ENCODE measurements around the gene BTLA.
"Not testable (repeated sequence)": the region's sequence is repeated elsewhere in the genome, so short reads cannot be mapped to it uniquely, and the experiment has no call there.

BTLA gene, protein sequence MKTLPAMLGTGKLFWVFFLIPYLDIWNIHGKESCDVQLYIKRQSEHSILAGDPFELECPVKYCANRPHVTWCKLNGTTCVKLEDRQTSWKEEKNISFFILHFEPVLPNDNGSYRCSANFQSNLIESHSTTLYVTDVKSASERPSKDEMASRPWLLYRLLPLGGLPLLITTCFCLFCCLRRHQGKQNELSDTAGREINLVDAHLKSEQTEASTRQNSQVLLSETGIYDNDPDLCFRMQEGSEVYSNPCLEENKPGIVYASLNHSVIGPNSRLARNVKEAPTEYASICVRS

GRCh38 chr3:112498914-112499711 is at the start of gene BTLA:
TSS of gene BTLA (minus strand) at chr3:112499472. CDS start at chr3:112499358, 114 bp downstream.
- no peak for DNase-seq (ENCODE audit: low read depth in 2 of 2, low spot score in 1 of 2)

GRCh38 chr3:112546216-112546759 is 47.0 kb upstream of the BTLA start:
- DNase-seq (ENCODE audit: low read depth in 2 of 2, low spot score in 1 of 2): no peak

DNA sequence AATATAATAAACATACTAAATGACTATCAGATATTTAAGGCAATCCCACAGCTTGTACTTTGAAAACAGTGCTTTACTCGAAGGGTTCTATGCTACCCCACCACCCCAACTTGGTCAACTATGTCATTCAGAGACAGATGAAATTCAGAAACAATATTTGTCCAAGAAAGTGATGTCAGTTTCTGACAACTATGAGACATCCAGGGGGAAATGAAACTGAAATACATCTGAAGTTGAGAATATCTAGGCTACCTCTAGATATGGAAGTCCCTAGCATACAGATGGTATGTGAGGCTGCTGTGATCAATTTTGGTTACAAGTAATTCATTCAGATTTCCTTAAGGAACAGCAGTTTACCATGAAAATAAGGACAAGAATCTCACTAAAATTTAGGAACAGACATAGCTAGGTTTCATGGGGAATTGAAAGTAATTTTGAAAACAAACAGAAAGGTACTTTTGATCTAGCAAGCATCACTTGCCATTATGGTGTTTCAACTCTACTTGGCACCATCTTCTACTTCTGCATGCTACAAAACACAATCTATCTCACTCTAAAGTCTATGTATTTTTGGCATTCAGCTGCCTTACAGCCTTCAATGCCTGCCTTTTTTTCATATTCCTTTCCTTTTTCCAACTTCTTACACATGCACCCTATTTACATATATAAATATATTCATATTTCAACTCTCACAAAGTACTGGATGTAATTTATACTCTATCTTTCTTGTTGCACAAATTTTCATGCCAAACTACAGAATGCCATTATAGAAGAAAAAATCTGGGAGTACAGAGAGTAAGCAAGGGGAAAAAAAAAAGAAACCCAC is 40.8 kb upstream of the BTLA start:
- no peak for DNase-seq (ENCODE audit: low read depth in 2 of 2, low spot score in 1 of 2)

DNA sequence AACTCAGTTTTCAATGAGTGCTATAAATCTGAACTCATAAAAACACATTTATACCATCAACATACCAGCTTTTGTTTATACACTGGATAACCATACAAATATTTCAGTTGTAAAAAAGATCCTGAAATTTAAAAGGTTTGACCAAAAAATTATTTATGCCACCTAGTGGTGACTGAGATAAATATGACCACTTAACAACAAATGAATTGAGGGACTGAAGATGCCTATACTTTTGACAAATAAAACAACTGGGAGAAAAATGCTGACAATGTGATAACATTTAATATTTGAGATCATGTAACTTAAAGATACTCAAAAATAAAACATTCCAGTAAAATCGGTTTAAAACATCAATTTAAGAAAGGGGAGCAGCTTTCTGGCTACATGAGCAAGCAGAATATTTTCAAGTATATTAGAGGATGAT is 32.1 kb upstream of the BTLA start:
- no peak for DNase-seq (ENCODE audit: low read depth in 2 of 2, low spot score in 1 of 2)

DNA sequence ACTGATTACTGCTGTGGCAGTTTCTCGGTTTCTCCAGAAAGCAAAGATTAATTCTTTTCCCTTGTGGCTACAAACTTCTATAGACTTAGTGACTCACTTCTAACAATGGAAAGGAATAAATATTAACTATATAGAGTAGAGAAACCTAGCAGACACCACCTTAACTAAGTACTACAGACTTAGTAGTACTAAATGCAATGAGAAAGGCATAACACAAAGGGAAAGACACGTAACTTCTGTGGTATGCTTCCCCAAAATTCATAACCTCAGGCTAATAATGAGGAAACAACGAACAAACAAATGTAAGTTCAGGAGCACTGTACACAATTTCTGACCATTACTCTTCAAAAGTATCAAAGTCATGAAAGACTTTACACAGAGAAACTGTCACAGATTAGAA is 31.3 kb upstream of the BTLA start:
- no peak for DNase-seq (ENCODE audit: low read depth in 2 of 2, low spot score in 1 of 2)

- DNase-seq (ENCODE audit: low read depth in 2 of 2, low spot score in 1 of 2): not testable (repeated sequence)
Measured at GRCh38 chr3:112524127-112524526, 24.9 kb upstream of the BTLA start.

DNA sequence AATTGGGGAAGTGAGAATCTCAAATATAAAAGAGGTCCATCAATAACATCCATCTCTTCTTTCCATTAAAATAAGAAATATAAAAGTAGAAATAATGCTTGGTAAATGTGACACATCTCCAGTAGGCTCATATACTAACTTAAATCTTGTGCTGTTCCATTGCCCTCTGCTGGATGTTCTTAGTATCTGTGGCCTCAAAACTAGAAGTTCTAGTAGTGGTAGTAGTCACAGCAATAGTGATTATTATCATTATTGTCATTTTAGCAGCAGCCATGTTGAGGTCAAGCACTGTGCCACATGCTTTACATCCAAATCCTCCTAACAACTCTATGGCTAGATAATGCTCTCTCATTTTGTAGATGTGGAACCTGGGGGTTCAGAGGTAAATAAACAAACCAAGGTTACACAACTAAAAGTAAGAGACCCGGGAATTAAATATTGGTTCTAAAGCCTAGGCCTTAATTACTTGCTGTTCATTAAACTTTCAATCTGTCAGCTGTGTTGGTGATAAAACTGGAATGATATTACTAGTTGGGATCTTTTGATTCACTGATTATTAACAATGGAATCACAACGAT is 20.2 kb upstream of the BTLA start:
- DNase-seq (ENCODE audit: low read depth in 2 of 2, low spot score in 1 of 2): no peak

DNA sequence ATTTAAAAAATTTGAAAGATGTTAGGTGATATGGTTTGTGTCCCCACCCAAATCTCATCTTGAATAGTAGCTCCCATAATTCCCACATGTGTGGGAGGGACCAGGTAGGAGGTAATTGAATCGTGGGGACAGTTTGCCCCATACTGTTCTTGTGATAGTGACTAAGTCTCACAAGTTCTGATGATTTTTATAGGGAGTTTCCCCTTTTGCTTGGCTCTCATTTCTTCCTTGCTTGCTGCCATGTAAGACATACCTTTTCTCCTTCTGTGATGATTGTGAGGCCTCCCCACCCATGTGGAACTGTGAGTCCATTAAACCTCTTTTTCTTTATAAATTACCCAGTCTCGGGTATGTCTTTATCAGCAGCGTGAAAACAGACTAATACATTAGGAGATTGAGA is 19.7 kb upstream of the BTLA start:
- not testable (repeated sequence) for DNase-seq (ENCODE audit: low read depth in 2 of 2, low spot score in 1 of 2)

DNA sequence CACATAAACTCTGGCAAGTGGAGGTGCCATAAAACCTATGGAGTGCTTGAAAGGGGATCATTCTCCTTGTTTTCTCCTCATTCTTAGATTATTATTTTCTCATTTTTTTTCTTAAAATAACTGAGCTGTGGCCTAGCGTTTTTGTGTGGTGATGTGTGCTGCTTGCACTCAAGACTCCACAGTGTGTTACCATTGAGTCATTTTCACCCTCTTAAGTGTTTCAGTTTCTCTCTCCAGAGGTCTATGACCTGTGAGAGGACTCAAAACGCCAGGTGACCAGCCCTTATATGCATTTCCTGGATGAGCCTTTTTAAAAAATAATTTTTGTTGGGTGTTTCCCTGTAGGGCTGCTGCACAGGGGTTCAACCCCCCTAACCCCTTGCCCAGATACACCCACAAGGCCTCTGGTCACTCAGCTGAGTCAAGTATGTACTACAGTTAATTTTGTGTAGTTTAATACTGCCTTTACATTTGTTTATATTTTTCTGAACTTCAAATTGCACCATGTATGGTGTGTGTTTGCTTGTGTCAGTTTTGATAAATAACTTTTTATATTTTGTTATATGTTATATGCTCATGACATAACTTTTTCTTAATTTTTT is 15.4 kb upstream of the BTLA start:
- no peak for DNase-seq (ENCODE audit: low read depth in 2 of 2, low spot score in 1 of 2)

GRCh38 chr3:112512320-112512719 is 13.0 kb upstream of the BTLA start:
- DNase-seq (ENCODE audit: low read depth in 2 of 2, low spot score in 1 of 2): no peak

DNA sequence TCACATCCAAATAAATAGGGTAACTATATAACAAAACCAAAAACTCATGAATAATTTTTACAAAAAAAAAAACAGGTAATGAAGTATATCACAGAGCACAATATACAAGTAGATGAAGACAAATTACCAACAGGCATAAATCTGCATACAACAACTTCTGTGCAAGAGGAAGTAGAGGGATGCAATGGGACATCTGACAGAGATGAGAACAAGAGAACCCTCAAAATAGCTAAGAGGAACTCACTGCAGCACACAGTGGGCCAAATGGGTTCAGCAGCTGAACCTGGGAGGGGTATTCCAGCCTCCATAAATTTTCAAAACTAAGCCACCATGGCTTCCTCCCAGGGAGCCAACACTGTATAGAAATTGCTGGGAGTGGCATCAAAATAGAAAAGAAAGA is 9.6 kb upstream of the BTLA start:
- no peak for DNase-seq (ENCODE audit: low read depth in 2 of 2, low spot score in 1 of 2)

DNA sequence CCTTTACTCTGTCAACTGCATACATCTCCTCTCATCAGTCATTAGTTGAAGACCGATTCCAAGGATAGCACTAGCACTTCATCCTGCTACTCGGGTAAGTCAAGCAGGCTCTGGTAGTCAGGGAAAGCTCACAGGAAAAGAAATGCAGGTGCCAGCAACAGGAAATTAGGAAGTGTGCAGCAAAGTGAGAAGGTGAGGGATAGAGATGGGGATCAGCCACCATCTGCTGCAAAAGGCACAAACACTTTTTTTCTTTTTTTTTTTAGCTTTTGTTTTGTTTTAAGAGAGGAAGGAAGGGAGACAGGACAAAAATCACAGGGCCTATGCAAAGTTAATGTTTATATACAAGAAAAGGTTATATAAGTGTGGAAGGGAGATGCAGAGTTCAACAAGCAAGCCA is 9.0 kb upstream of the BTLA start:
- DNase-seq (ENCODE audit: low read depth in 2 of 2, low spot score in 1 of 2): no peak

- no peak for DNase-seq (ENCODE audit: low read depth in 2 of 2, low spot score in 1 of 2)
Measured at GRCh38 chr3:112505907-112506306, 6.6 kb upstream of the BTLA start.

DNA sequence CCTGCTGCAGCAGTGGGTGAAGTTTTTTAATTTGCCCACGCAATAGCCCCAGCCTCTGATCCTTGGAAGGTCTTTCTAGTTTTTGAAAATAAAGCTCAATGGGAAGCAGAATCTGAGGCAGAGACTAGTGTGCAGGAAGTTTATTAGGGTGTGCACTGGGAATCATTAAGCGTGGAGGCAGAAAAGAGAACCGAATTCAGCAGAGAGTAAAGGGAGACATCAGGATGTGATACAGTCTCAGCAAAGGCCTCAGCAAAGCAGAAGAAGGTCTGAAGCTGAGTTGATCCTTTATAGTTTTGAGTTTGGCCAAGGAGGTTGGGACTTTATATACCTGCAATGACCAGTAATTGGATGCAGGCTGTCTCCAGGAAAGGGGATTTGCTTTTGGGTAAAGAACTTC is 4.9 kb upstream of the BTLA start:
- DNase-seq (ENCODE audit: low read depth in 2 of 2, low spot score in 1 of 2): no peak

DNA sequence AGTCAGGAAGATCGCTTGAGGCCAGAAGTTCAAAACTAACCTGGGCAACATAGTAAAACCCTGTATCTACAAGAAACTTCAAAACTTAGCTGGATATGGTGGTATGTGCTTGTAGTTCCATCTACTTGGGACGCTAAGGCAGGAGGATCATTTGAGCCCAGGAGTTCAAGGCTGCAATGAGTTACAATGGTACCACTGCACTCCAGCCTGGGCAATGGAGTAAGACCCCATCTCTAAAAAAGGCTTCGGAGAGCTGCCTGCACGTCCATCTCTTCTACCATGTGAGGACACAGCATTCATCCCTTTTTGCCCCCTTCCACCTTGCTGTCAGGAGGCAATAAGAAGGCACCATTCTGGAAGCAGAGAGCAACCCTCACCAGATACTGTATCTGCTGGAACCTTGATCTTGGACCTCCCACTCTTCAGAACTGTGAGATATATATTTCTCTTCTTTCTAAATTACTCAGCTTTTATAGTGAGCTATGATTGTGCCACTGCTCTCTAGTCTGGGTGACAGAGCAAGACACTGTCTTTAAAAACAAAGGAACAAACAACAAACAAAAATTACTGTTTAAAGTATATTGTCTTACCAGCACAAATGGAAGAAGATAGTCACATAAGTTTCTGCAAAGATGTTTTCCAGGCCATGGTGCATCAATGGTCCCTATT is 4.2 kb upstream of the BTLA start:
- no peak for DNase-seq (ENCODE audit: low read depth in 2 of 2, low spot score in 1 of 2)

- DNase-seq (ENCODE audit: low read depth in 2 of 2, low spot score in 1 of 2): no peak
Measured at GRCh38 chr3:112500621-112501020, 1.3 kb upstream of the BTLA start.

- DNase-seq (ENCODE audit: low read depth in 2 of 2, low spot score in 1 of 2): no peak
Measured at GRCh38 chr3:112497897-112498548, 1.2 kb downstream of the BTLA start.

- DNase-seq (ENCODE audit: low read depth in 2 of 2, low spot score in 1 of 2): no peak
Measured at GRCh38 chr3:112496366-112497067, 2.8 kb downstream of the BTLA start.

DNA sequence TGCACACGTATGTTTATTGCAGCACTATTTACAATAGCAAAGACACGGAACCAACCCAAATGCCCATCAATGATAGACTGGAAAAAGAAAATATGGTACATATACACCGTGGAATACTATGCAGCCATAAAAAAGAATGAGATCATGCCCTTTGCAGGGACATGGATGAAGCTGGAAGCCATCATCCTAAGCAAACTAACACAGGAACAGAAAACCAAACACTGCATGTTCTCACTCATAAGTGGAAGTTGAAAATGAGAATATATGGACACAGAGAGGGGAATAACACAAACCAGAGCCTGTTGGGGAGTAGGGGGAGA is 4.9 kb downstream of the BTLA start:
- DNase-seq (ENCODE audit: low read depth in 2 of 2, low spot score in 1 of 2): not testable (repeated sequence)

Data from stimulated activated CD8-positive, alpha-beta memory T cell treated with anti-CD3 and anti-CD28 coated beads, Interleukin-4, amount 100 ng/mL, for 4 hours (primary cell).